Right kidney (tissue), 1 donor: ENCODE results near the gene TOR1AIP1.
"Not testable (repeated sequence)": the region's sequence is repeated elsewhere in the genome, so short reads cannot be mapped to it uniquely, and the experiment has no call there.

Experiments used
- DNase-seq: peaks from one replicate; pipeline ENCODE4 v3.0.0-alpha.2; 2016

TOR1AIP1 gene

GRCh38 chr1:179937668-179938254 is 55.7 kb downstream of the TOR1AIP1 start:
- DNase-seq: no peak

DNA sequence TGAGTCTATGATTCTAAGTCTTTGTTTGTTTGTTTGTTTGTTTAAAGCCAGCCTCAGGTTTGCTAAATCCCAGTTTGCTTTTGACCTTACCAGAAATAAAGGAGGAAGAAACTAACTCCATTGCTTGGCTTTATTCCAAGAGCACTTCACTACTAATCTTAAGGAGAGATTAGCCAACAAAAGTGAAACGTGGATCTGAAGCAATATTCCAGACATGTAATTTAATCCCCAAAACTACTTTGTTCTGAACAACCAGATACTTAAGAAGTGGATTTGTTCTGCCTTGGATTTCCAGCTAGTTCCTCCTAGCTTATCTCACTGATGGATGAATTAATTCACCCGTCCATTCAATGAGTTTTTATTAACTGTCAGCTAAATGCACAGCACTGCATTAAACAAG is 56.7 kb downstream of the TOR1AIP1 start:
- DNase-seq: no peak

GRCh38 chr1:179939941-179940340 is 57.9 kb downstream of the TOR1AIP1 start:
- no peak for DNase-seq

DNA sequence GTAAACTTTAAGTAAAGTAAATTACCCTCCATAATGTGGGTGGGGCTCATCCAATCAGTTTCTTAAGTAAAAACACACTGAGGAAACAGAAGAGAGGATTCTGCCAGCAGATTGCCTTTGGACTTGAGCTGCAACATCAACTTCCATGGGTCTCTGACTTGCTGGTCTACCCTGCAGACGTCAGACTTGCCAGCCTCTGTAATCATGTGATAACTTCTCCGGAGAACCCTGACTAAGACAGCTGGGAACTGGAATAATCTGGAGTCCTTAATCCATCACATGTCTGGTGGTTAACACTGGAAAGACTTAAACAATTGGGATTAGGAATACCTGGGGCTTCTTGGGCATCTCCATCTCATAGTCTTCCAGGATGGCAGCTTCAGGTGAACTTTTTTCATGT is 59.4 kb downstream of the TOR1AIP1 start:
- DNase-seq: no peak

DNA sequence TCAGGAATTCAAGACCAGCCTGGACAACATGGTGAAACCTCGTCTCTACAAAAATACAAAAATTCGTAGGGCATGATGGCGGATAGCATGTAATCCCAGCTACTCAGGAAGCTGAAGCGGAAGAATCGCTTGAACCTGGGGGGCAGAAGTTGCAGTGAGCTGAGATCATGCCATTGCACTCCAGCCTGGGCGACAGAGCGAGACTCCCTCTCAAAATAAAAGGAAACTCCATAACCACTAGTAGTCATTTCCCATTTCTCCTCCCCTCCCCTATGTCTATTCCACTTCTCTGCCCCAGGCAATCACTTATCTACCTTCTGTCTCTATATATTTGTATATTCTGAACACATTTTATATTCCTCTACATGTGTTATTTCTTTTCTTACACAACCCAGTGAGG is 68.6 kb downstream of the TOR1AIP1 start:
- no peak for DNase-seq

GRCh38 chr1:179951383-179952144 is 69.5 kb downstream of the TOR1AIP1 start:
- no peak for DNase-seq

DNA sequence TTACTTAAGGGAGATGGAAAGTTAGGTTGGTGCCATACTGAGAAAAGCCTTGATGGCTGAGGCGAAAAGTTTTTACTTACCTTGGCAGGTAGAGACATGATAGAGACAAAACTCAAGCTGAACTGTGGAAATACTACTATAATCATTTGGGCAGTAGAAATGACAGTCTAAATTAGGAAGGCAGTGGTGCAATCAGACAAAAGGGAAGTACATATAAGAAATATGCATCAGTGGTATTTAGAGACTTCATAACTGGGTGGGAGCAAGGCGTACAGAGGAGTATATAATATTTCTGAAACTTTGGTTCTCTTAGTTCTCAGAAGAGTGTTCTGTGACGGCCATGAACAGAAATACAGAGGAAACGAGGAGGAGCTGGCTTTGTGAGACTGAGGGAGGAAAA is 70.1 kb downstream of the TOR1AIP1 start:
- no peak for DNase-seq

DNA sequence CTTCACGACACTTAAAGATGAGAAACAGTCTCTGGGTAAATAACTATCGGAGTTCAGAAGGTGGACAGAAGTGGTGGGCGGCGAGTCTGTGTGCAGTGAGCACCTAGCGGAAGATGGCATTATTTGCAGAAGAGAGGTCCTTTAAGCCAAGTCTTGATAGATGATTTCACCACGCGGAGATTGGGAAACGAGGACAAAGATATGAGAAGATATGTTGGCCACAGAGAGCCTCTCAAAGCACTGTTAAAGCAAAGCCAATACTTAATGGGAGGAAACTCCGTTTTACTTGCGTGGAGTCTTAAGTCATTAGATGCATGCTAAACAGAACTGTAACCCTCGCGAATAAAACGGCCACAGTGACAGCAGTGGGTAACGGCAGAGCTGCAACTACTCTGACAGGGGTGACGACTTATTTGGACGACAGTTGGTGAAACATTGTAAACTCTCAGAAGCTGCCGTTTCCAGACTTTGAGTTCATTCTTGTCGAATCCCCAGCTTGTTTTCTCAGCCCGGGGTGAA is 71.9 kb downstream of the TOR1AIP1 start:
- no peak for DNase-seq

DNA sequence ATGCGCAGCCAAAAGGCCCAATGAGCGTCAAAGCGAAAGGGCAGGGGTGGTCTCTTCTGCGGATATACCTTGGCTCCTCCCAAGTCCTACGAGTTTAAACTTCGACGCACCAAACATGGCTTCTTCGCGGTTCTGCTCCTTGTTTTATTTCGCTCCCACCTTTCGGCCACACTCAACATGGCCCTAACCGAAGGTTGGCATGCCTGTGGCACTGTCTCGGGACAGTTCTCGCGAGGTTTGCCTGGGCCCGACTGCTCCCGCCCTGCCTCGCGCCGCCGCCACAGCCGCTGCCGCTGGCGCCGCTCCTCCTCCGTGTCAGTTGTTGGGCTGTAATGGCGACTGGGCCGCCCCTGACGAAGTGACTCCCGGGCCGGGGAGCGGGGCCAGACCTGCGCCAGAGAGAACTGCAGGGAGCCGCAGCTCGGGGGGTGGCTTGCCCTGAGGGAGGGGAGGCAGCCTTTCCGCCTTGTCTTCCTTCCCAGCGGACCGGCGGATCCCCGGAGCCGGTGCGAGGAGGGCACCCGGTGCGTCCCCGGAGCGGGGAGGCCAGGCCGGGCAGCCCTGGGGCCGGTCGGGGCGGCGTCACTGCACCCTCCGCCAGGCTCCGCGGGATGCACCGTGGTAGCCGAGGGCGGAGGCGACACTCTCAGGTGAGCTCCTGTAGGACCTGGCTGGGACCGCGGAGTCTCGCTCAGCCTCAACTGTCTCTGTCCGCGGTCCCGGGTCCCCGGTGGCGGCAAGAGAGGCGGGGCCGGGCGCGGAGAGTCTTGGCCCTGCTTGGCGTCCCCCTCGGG is 72.6 kb downstream of the TOR1AIP1 start, which contains the start of gene CEP350:
CEP350 (plus strand) TSS at position 318 of the 794 bp plus-strand sequence. CDS start 31,372 bp downstream, outside the sequence.
- peak; percentile 97 for DNase-seq

DNA sequence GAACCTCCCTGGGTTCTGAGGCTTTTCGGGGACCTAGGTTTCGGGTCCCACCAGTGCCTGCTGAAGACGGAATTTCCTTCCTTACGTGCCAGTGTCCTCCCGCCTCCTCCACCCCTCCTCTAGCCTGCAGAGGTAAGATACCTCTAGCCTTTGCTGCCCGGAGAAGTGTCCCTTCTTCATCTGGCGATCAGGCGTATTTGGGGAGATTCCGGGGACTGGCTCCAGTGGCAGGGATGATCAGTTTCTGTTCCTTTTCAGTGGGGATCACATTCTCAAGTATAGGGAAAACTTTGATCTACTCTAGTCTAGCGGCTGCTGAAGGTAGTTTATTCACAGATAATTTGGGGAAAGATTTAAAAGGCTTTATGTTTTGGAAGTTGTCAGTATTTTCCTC is 73.2 kb downstream of the TOR1AIP1 start:
- DNase-seq: no peak

DNA sequence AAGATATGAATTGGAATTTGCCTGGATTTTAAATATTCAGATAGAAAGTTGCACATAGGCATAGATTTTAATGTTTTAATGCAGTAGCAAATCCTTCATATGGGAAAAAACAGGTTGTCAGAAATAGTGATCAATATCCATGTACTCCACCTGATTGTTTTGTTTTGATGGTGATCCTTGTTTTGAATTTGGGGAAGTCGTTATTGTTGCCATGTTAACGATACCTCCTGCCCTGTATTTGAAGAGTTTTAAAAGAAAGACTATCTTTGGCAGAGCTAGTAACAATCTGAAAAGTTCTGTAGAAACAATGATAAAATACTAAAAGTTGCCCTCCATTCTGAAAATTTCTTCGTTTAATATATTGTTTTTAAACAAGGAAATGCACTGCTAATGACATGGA is 73.6 kb downstream of the TOR1AIP1 start:
- no peak for DNase-seq

GRCh38 chr1:179958359-179958758 is 76.3 kb downstream of the TOR1AIP1 start:
- no peak for DNase-seq

- DNase-seq: not testable (repeated sequence)
Observed at GRCh38 chr1:179962168-179962567, 80.1 kb downstream of the TOR1AIP1 start.

- no peak for DNase-seq
Observed at GRCh38 chr1:179966551-179966950, 84.5 kb downstream of the TOR1AIP1 start.

DNA sequence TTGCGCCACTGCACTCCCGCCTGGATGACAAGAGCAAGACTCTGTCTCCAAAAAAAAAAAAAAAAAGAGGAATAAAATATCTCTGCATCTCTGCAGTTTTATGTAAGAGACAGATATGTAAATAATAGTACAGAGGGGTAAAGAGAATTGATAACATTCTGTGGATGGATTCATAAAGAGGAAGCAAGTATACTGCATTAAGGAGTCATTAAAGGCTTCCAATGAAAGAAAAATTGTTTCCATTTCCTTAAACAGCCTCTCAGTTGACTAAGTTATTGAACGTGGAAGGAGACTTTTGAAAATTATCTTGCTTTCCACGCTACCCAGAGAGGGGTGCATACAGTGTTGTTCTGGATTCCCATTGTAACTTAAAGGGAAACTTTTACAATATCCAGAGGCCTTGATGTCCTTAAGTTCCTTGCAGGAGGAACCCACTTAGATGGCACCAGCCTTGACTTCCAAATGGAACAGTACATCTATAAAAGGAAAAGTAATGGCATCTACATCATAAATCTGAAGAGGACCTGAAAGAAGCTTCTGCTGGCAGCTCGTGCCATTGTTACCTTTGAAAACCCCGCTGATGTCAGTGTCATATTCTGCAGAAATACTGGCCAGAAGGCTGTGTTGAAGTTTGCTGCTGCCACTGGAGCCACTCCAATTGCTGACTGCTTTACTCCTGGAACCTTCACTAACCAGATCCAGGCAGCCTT is 86.4 kb downstream of the TOR1AIP1 start:
- no peak for DNase-seq

DNA sequence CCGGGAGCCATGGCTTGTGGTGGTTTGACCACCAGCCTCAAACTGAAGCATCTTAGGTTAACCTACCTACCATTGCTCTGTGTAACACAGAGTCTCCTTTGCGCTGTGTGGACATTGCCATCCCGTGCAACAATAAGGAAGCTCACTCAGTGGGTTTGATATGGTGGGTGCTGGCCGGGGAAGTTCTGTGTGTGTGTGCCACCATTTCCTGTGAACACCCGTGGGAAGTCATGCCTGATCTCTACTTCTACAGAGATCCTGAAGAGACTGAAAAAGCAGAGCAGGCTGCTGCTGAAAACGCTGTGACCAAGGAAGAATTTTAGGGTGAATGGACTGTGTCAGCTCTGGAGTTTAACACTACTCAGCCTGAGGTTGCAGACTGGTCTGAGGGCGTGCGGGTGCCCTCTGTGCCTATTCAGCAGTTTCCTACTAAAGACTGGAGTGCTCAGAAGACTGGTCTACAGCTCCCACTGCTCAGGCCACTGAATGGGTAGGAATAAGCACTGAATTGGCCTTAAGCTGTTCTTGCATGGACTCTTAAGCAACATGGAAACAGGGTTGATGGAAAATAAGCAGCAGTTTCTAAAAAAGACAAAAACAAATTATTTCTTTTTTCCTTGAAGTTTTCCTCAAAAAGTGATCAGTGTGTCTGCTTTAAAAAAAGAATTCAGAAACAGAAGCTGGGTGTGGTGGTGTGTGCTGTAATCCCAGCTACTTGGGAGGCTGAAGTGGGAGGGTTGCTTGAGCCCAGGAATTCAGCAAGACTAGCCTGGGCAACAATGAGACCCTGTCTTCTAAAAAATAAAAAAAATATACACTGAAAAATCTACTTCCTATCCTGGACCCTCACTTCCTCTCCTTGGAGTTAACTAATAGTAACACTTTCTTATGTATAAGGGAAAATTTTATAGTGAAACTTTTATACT is 87.2 kb downstream of the TOR1AIP1 start:
- no peak for DNase-seq
